Measurements from ENCODE around the gene ANO10. TPM values are rescaled to one million over a fixed set of nuclear protein-coding genes. Genes with fewer than 3 reads are reported as not detected.

The ANO10 gene
- total and polyA plus RNA-seq, 2 of the 8 experiments (the other 6 are each of a cell fraction or from before 2014, with no cell fraction given) = 38.0 to 53.2 TPM

DNA sequence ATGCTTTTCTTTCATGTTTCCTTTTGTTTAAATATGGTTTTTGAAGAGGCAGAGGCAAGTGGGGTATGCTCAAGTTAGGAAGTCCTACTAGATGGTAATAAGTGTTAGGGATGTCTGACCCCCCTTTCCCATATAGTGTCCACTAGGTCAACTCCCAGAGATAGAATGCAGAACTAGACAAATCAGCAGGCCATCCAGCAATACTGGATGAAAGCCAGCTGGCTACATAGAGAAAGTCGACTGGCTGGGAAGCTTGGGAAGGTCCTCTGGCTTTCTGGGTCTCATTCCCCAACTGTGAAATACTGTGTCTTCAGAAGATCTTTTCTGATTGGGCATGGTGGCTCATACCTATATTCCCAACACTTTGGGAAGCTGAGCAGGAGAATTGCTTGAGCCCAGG lies 221.6 kb downstream of the ANO10 start:
- no peak overlapping the region for H2BK120ac ChIP-seq (replicated peaks; ENCODE audit: low read depth, low read length)
- H2AFZ ChIP-seq (ENCODE audit: low read length) = no peak overlapping the region
- no peaks in the 10 kb centered on the region for H3K79me1 ChIP-seq (ENCODE audit: low read depth, low read length)
- no peaks in the 10 kb centered on the region for H3K79me2 ChIP-seq (ENCODE audit: control insufficient read depth in 1 of 2, insufficient read depth in 2 of 2, low read length in 2 of 2)
- 94% methylated on average over 1 of the region's 1 CpG; no CpG with 5 or more reads in 1 of the 2 experiments for WGBS, 2 experiments (ENCODE audit: extremely low coverage in 1 of 2, insufficient coverage in 1 of 2, insufficient read length in 1 of 2, insufficient replicate concordance in 2 of 2, low coverage in 1 of 2, low lambda C conversion rate in 2 of 2, missing lambda C conversion rate in 1 of 2)
- no peak overlapping the region for H2BK20ac ChIP-seq (ENCODE audit: low read length)
- no peak overlapping the region for H3K14ac ChIP-seq (ENCODE audit: insufficient read length)
- ChIA-PET POLR2A (ENCODE audit: partially characterized antibody) (no interaction called here), CTCF (ENCODE audit: partially characterized antibody) (no interaction called here)
- H2BK12ac ChIP-seq (ENCODE audit: low read depth, low read length) = no peak overlapping the region
- DNase-seq (ENCODE audit: low read depth in 1 of 2, low spot score in 2 of 2) (no peak), FAIRE-seq (no peak)
- no peak overlapping the region for H4K5ac ChIP-seq (ENCODE audit: insufficient read length, low read depth, low read length)
- no peaks in the 10 kb centered on the region for H3K27me3 ChIP-seq (replicated peaks in 1 of 4; ENCODE audit: control insufficient read depth in 3 of 4, extremely low read depth in 1 of 4, insufficient read depth in 3 of 4, low read length in 3 of 4)
- no peak overlapping the region for H3K56ac ChIP-seq (replicated peaks; ENCODE audit: insufficient read length, low read depth, low read length)
- H4K91ac ChIP-seq (replicated peaks; ENCODE audit: insufficient read length, low read length) = no peak overlapping the region
- no peak overlapping the region for H2AK5ac ChIP-seq (ENCODE audit: low read depth, low read length)
- H3K23me2 ChIP-seq (ENCODE audit: low read depth, low read length) = no peaks in the 10 kb centered on the region
- no peaks in the 10 kb centered on the region for H4K20me1 ChIP-seq (replicated peaks in 1 of 2; ENCODE audit: control insufficient read depth in 1 of 2, insufficient read depth in 2 of 2, low read length in 2 of 2)
- H2BK15ac ChIP-seq (ENCODE audit: low read length) = no peak overlapping the region
- H3K23ac ChIP-seq (ENCODE audit: insufficient read length) = no peak overlapping the region
- no peaks in the 10 kb centered on the region for H3K9me3 ChIP-seq (ENCODE audit: insufficient read depth in 2 of 2, low read depth in 1 of 2, low read length in 1 of 2)
- no peak overlapping the region for H3K27ac ChIP-seq (ENCODE audit: low read depth, low read length)
- no peak overlapping the region for H2BK5ac ChIP-seq (ENCODE audit: low read depth, low read length)
- no peak overlapping the region for H3K4me2 ChIP-seq (ENCODE audit: insufficient read depth in 1 of 2, low read depth in 2 of 2, low read length in 2 of 2)
- H4K8ac ChIP-seq (ENCODE audit: extremely low read depth, insufficient read depth, low read length) = no peak overlapping the region
- no peak overlapping the region for H3K4me3 ChIP-seq (ENCODE audit: extremely low read depth in 1 of 4, insufficient read depth in 2 of 4, low read depth in 3 of 4, low read length in 4 of 4)
- no peak overlapping the region for H3K4ac ChIP-seq (replicated peaks; ENCODE audit: insufficient read length, low read depth, low read length)
- no peak overlapping the region for H3K18ac ChIP-seq (ENCODE audit: extremely low read depth, low read length)
- H3K4me1 ChIP-seq (replicated peaks in 1 of 4; ENCODE audit: control insufficient read depth in 3 of 4, insufficient read depth in 4 of 4, low read length in 3 of 4) = no peaks in the 10 kb centered on the region
- no peaks in the 10 kb centered on the region for H3K36me3 ChIP-seq (ENCODE audit: control insufficient read depth in 2 of 4, insufficient read depth in 4 of 4, low read length in 3 of 4)
- H3K9ac ChIP-seq (replicated peaks in 1 of 4; ENCODE audit: extremely low read depth in 1 of 4, low read depth in 3 of 4, low read length in 3 of 4) = no peak overlapping the region
- no peak for TF ChIP-seq JUN (IDR thresholded peaks at IDR 0.05; ENCODE audit: low read depth, low read length)
- TF ChIP-seq RBBP5 (IDR thresholded peaks at IDR 0.05; ENCODE audit: borderline replicate concordance, low read depth, low read length) = no peak
- no peak for TF ChIP-seq FOSL1 (IDR thresholded peaks at IDR 0.05; ENCODE audit: insufficient read depth, low read depth, low read length)
- no peak for TF ChIP-seq SIX5 (IDR thresholded peaks at IDR 0.05; ENCODE audit: low read depth, low read length)
- TF ChIP-seq NANOG (IDR thresholded peaks at IDR 0.05; ENCODE audit: insufficient read depth, low read depth, low read length, poor library complexity, severe bottlenecking) = no peak
- TF ChIP-seq NRF1 (IDR thresholded peaks at IDR 0.05; ENCODE audit: low read depth, low read length) = no peak
- TF ChIP-seq POU5F1 (IDR thresholded peaks at IDR 0.05; ENCODE audit: low read depth, low read length) = no peak
- no peak for TF ChIP-seq RAD21 (IDR thresholded peaks at IDR 0.05 in 1 of 2, conservative IDR thresholded peaks at IDR 0.05 in 1 of 2; ENCODE audit: low read depth in 2 of 2, low read length in 2 of 2)

Measured in H1 (cell line).